Measurements from ENCODE around the gene GABRG2. TPM values are rescaled to one million over a fixed set of nuclear protein-coding genes. Genes with fewer than 3 reads are reported as not detected.

GABRG2 gene
- not detected in 2 replicates for total RNA-seq

GRCh38 chr5:162067655-162068411 lies at the start of gene GABRG2:
TSS of gene GABRG2 (plus strand) at chr5:162067773. CDS start at chr5:162068000, 227 bp downstream.

Other genes with a start within 250 kb of the GABRG2 start
- not detected in 2 replicates for gene GABRA1, start 219.7 kb upstream of the GABRG2 start, total RNA-seq

All from placental epithelial cell (primary cell).